Measurements from ENCODE around the gene NUP210. TPM values are rescaled to one million over a fixed set of nuclear protein-coding genes. Genes with fewer than 3 reads are reported as not detected.

The NUP210 gene
- total RNA-seq, 2 donors from 2014 or later: 4.4 to 4.5 TPM

DNA sequence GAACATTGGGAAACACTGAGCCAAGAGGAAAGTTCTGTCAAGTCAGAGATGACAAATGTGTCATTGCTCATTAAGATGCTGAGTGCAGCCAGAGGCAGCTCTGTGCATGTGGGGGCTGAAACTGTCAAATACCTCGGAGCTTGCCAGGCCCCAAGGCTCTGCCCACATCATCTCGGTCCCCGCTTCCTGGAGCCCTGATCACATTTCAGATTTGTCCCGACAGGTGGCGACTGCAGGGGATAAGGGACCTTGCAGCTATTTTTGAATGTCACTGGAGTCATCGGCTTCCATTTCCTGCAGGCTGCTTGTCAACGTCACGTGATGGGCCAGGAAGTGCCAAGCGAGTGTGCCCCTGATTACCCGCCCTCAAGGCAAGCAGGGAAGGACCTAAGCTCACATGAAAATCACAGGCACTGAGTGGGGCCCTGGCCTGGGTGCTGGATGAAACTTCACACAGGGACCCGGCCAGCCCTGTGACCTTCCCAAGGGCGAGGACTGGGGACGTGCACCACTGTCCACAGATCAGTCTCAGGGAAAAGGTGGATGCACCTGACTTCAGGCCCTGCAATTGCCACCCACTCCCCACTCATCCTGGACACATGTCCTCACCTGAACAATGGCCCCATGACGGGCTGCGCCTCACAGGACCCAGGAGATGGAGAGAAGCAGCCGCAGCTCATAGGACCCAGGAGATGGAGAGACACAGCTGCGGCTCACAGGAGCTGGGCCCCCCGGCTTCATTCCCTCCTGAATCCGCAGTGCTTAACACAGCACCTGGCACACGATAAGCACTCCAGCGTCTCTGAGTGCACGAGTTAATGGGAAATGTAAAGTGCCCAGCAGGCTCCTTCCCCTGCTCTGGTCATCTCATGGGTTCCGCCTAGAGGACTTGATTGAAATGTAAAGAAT, 73.4 kb downstream of the NUP210 start:
- DNase-seq (ENCODE audit: low spot score): no peak
- no peaks in the 10 kb centered on the region for H3K4me1 ChIP-seq
- no peaks in the 10 kb centered on the region for H3K27me3 ChIP-seq
- H3K9me3 ChIP-seq: no peaks in the 10 kb centered on the region
- H3K4me3 ChIP-seq: no peak overlapping the region
- H3K27ac ChIP-seq: no peak overlapping the region
- TF ChIP-seq CTCF (IDR thresholded peaks at IDR 0.05): peak in 1 of 2 donors; percentile 32
- H3K36me3 ChIP-seq: peaks cover 3% of the 10 kb centered on the region

DNA sequence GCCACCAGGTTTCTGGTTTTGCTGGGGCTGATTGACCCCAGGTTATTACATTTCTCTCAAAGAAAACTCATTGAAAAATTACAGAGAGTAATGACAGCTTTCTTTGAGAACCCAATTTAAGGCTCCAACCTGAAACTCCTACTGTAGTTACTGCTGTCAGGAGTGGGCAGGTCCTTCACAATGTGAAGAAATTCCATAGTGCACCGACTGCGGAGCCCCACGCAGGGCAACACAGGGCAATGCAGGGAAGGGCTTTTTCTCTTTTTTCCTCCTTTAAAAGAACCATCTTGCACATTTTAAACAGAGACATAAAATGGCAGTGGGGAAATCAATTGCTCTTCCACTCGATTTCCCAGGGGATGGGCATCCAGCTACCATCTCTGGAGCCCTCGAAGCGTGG, 74.3 kb downstream of the NUP210 start:
- no peaks in the 10 kb centered on the region for H3K36me3 ChIP-seq
- no peak overlapping the region for H3K4me3 ChIP-seq
- no peak for DNase-seq (ENCODE audit: low spot score)
- H3K27me3 ChIP-seq: no peaks in the 10 kb centered on the region
- TF ChIP-seq CTCF (IDR thresholded peaks at IDR 0.05): no peak
- no peaks in the 10 kb centered on the region for H3K9me3 ChIP-seq
- H3K4me1 ChIP-seq: no peaks in the 10 kb centered on the region
- no peak overlapping the region for H3K27ac ChIP-seq

GRCh38 chr3:13345284-13345683, 74.8 kb downstream of the NUP210 start:
- Histone ChIP-seq H3K4me3 (no peak overlapping the region), H3K27ac (no peak overlapping the region), H3K9me3 (no peaks in the 10 kb centered on the region), H3K4me1 (no peaks in the 10 kb centered on the region), H3K36me3 (no peaks in the 10 kb centered on the region), H3K27me3 (no peaks in the 10 kb centered on the region)
- DNase-seq (ENCODE audit: low spot score): no peak
- no peak for TF ChIP-seq CTCF (IDR thresholded peaks at IDR 0.05)

DNA sequence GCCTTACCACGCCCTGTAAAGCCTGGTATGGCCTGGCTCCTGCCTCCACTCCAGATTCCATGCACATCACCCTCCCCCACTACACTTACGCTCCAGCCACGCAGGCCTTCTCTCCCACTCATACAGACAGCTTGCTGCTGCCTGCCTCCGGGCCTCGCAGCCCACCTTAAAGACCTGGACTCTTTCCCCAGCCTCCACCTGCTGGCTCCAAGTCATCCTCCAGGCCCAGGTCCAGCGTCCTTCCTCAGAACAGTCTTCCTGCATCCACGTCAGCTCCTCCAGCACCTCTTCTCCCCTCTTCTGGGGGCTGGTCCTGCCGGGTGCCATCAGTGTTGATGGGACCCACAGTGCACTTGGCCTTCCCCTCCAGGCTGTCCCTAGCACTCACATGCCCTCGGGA, 75.5 kb downstream of the NUP210 start:
- Histone ChIP-seq H3K27ac (no peak overlapping the region), H3K27me3 (no peaks in the 10 kb centered on the region), H3K9me3 (no peaks in the 10 kb centered on the region), H3K4me3 (no peak overlapping the region), H3K36me3 (no peaks in the 10 kb centered on the region), H3K4me1 (no peaks in the 10 kb centered on the region)
- DNase-seq (ENCODE audit: low spot score): no peak
- TF ChIP-seq CTCF (IDR thresholded peaks at IDR 0.05): no peak

GRCh38 chr3:13343601-13344000, 76.5 kb downstream of the NUP210 start:
- no peak for TF ChIP-seq CTCF (IDR thresholded peaks at IDR 0.05)

More at GRCh38 chr3:13343601-13344000, 76.5 kb downstream of the NUP210 start:
- no peaks in the 10 kb centered on the region for H3K27me3 ChIP-seq
- DNase-seq (ENCODE audit: low spot score): no peak
- H3K4me1 ChIP-seq: no peaks in the 10 kb centered on the region
- no peaks in the 10 kb centered on the region for H3K9me3 ChIP-seq
- no peak overlapping the region for H3K4me3 ChIP-seq
- no peak overlapping the region for H3K27ac ChIP-seq
- H3K36me3 ChIP-seq: no peaks in the 10 kb centered on the region

Data from right atrium auricular region (tissue), 2 donors.